GM12891 (cell line): ENCODE measurements around the gene PELI3.
A peak's percentile ranks its signal among the peaks of the same experiment; 100 is the strongest.
"Not testable (repeated sequence)": the region's sequence is repeated elsewhere in the genome, so short reads cannot be mapped to it uniquely, and the experiment has no call there.

Experiments used
- DNase-seq: peaks from one replicate; pipeline ENCODE4 v3.0.0; 2011; ENCODE audit warnings: low spot score; ENCODE audit not compliant: insufficient read length
- FAIRE-seq: peaks from 2 replicates; lab custom pipeline; 2011; peaks lifted over from hg19 to GRCh38; lab: Jason Lieb, UNC
- PAX5 ChIP-seq: IDR thresholded peaks from 2 replicates; pipeline ENCODE4 v1.6.1; 2011; ENCODE audit warnings: low read length, moderate library complexity, mild to moderate bottlenecking; ENCODE audit not compliant: insufficient read depth, severe bottlenecking
- POLR2A ChIP-seq: IDR thresholded peaks from 2 replicates; pipeline ENCODE4 v1.6.1; 2011; ENCODE audit warnings: low read depth, low read length, control low read depth
- POLR2AphosphoS5 ChIP-seq: IDR thresholded peaks from 2 replicates; pipeline ENCODE4 v1.6.1; 2011; ENCODE audit warnings: low read depth, low read length, control low read depth
- POU2F2 ChIP-seq: IDR thresholded peaks from 2 replicates; pipeline ENCODE4 v1.6.1; 2011; ENCODE audit warnings: low read depth, mild to moderate bottlenecking, control low read depth, low read length, moderate library complexity
- SPI1 ChIP-seq: IDR thresholded peaks from 2 replicates; pipeline ENCODE4 v1.6.1; 2011; ENCODE audit warnings: low read depth, low read length, control low read depth
- TAF1 ChIP-seq: IDR thresholded peaks from 2 replicates; pipeline ENCODE4 v1.6.1; 2011; ENCODE audit warnings: low read depth, low read length, control low read depth

PELI3 gene

GRCh38 chr11:66428933-66429332 is 37.8 kb upstream of the PELI3 start:
- FAIRE-seq (no peak), DNase-seq (no peak)
- TF ChIP-seq POLR2A (no peak), POU2F2 (no peak), SPI1 (no peak), PAX5 (no peak), POLR2AphosphoS5 (no peak), TAF1 (no peak)

- FAIRE-seq = peak; percentile 74
These were observed 36.6 kb upstream of the PELI3 start for GRCh38 chr11:66429983-66430602.

GRCh38 chr11:66431287-66431686 is 35.4 kb upstream of the PELI3 start:
- FAIRE-seq, DNase-seq: not testable (repeated sequence)

More at GRCh38 chr11:66429983-66430602, 36.6 kb upstream of the PELI3 start:
- no peak for TF ChIP-seq SPI1
- no peak for TF ChIP-seq PAX5
- no peak for TF ChIP-seq POLR2A
- TF ChIP-seq POLR2AphosphoS5 = no peak
- no peak for TF ChIP-seq POU2F2
- TF ChIP-seq TAF1 = no peak
- DNase-seq = peak; percentile 71

- FAIRE-seq, DNase-seq: not testable (repeated sequence)
These were observed 34.8 kb upstream of the PELI3 start for GRCh38 chr11:66431871-66432329.

GRCh38 chr11:66432597-66432996 is 34.1 kb upstream of the PELI3 start:
- TF ChIP-seq POLR2A (no peak), POLR2AphosphoS5 (no peak), POU2F2 (no peak), PAX5 (no peak), SPI1 (no peak), TAF1 (no peak)
- DNase-seq = no peak
- FAIRE-seq = no peak

GRCh38 chr11:66437979-66438503 is 28.7 kb upstream of the PELI3 start:
- DNase-seq = no peak

GRCh38 chr11:66438504-66439466 is 27.9 kb upstream of the PELI3 start, which contains the start of gene MRPL11:
Gene MRPL11 (minus strand): TSS chr11:66438848. CDS start chr11:66438754, 94 bp downstream.
- FAIRE-seq = peak; percentile 99
- peak; percentile 87 for DNase-seq
- TF ChIP-seq POLR2AphosphoS5 (peak; percentile 63), POU2F2 (peak; percentile 73), TAF1 (peak; percentile 82), POLR2A (peak; percentile 77), PAX5 (no peak), SPI1 (no peak)

More at GRCh38 chr11:66437979-66438503, 28.7 kb upstream of the PELI3 start:
- peak; percentile 55 for FAIRE-seq
- no peak for TF ChIP-seq POU2F2
- no peak for TF ChIP-seq PAX5
- no peak for TF ChIP-seq TAF1
- no peak for TF ChIP-seq POLR2AphosphoS5
- no peak for TF ChIP-seq SPI1

GRCh38 chr11:66440101-66440939 is 26.4 kb upstream of the PELI3 start:
- not testable (repeated sequence) for FAIRE-seq, DNase-seq

GRCh38 chr11:66440940-66441282 is 25.8 kb upstream of the PELI3 start:
- not testable (repeated sequence) for DNase-seq, FAIRE-seq

- TF ChIP-seq PAX5 (no peak), POLR2A (no peak), SPI1 (no peak), TAF1 (no peak), POU2F2 (no peak), POLR2AphosphoS5 (no peak)
- FAIRE-seq = no peak
- DNase-seq = no peak
These were observed 23.1 kb upstream of the PELI3 start for GRCh38 chr11:66443602-66444001.
